ENCODE results near the gene ZNF652. TPM values are rescaled to one million over a fixed set of nuclear protein-coding genes. Genes with fewer than 3 reads are reported as not detected.

The ZNF652 gene
- total RNA-seq, 1 donor from 2014 or later: 38.7 TPM

- TF ChIP-seq CTCF (IDR thresholded peaks at IDR 0.05): no peak
- no peaks in the 10 kb centered on the region for H3K4me1 Mint-ChIP-seq (ENCODE audit: unreplicated experiment)
- H3K27ac Mint-ChIP-seq (ENCODE audit: unreplicated experiment): no peak overlapping the region
- H3K36me3 Mint-ChIP-seq (ENCODE audit: unreplicated experiment): peaks cover 3% of the 10 kb centered on the region
- peaks cover 6% of the 10 kb centered on the region for H3K9me3 Mint-ChIP-seq (ENCODE audit: unreplicated experiment)
- DNase-seq (ENCODE audit: extremely low spot score, unreplicated experiment): no peak
- no peak overlapping the region for H3K4me3 Mint-ChIP-seq (ENCODE audit: unreplicated experiment)
- H3K27me3 Mint-ChIP-seq (ENCODE audit: unreplicated experiment): peaks cover 4% of the 10 kb centered on the region
Measured at GRCh38 chr17:49378311-49378710, 16.3 kb upstream of the ZNF652 start.

- no peak for TF ChIP-seq CTCF (IDR thresholded peaks at IDR 0.05)
- H3K4me1 Mint-ChIP-seq (ENCODE audit: unreplicated experiment): no peaks in the 10 kb centered on the region
- no peak overlapping the region for H3K27ac Mint-ChIP-seq (ENCODE audit: unreplicated experiment)
- H3K9me3 Mint-ChIP-seq (ENCODE audit: unreplicated experiment): peaks cover 6% of the 10 kb centered on the region
- H3K36me3 Mint-ChIP-seq (ENCODE audit: unreplicated experiment): peaks cover 3% of the 10 kb centered on the region
- no peak for DNase-seq (ENCODE audit: extremely low spot score, unreplicated experiment)
- no peaks in the 10 kb centered on the region for H3K27me3 Mint-ChIP-seq (ENCODE audit: unreplicated experiment)
- no peak overlapping the region for H3K4me3 Mint-ChIP-seq (ENCODE audit: unreplicated experiment)
Measured at GRCh38 chr17:49375544-49375943, 13.5 kb upstream of the ZNF652 start.

- Mint-ChIP-seq H3K4me3 (ENCODE audit: unreplicated experiment) (no peak overlapping the region), H3K27me3 (ENCODE audit: unreplicated experiment) (no peaks in the 10 kb centered on the region), H3K36me3 (ENCODE audit: unreplicated experiment) (no peaks in the 10 kb centered on the region), H3K27ac (ENCODE audit: unreplicated experiment) (no peak overlapping the region), H3K9me3 (ENCODE audit: unreplicated experiment) (no peaks in the 10 kb centered on the region), H3K4me1 (ENCODE audit: unreplicated experiment) (no peaks in the 10 kb centered on the region)
- no peak for TF ChIP-seq CTCF (IDR thresholded peaks at IDR 0.05)
- no peak for DNase-seq (ENCODE audit: extremely low spot score, unreplicated experiment)
Measured at GRCh38 chr17:49373115-49373514, 11.1 kb upstream of the ZNF652 start.

- no peaks in the 10 kb centered on the region for H3K9me3 Mint-ChIP-seq (ENCODE audit: unreplicated experiment)
- TF ChIP-seq CTCF (IDR thresholded peaks at IDR 0.05): no peak
- H3K36me3 Mint-ChIP-seq (ENCODE audit: unreplicated experiment): no peaks in the 10 kb centered on the region
- no peaks in the 10 kb centered on the region for H3K4me1 Mint-ChIP-seq (ENCODE audit: unreplicated experiment)
- no peaks in the 10 kb centered on the region for H3K27me3 Mint-ChIP-seq (ENCODE audit: unreplicated experiment)
- H3K4me3 Mint-ChIP-seq (ENCODE audit: unreplicated experiment): no peak overlapping the region
- no peak overlapping the region for H3K27ac Mint-ChIP-seq (ENCODE audit: unreplicated experiment)
- no peak for DNase-seq (ENCODE audit: extremely low spot score, unreplicated experiment)
Measured at GRCh38 chr17:49372425-49372824, 10.4 kb upstream of the ZNF652 start.

- Mint-ChIP-seq H3K4me1 (ENCODE audit: unreplicated experiment) (no peaks in the 10 kb centered on the region), H3K36me3 (ENCODE audit: unreplicated experiment) (no peaks in the 10 kb centered on the region), H3K27ac (ENCODE audit: unreplicated experiment) (no peak overlapping the region), H3K27me3 (ENCODE audit: unreplicated experiment) (no peaks in the 10 kb centered on the region), H3K4me3 (ENCODE audit: unreplicated experiment) (no peak overlapping the region), H3K9me3 (ENCODE audit: unreplicated experiment) (no peaks in the 10 kb centered on the region)
- no peak for TF ChIP-seq CTCF (IDR thresholded peaks at IDR 0.05)
- no peak for DNase-seq (ENCODE audit: extremely low spot score, unreplicated experiment)
Measured at GRCh38 chr17:49370971-49371834, 9.2 kb upstream of the ZNF652 start.

Measured in osteocyte (in vitro differentiated cells).